AG08395 (cell line): ENCODE results near the gene HNRNPM.
"Not testable (repeated sequence)": the region's sequence is repeated elsewhere in the genome, so short reads cannot be mapped to it uniquely, and the experiment has no call there.

Experiments
- DNase-seq: peaks from one replicate; pipeline ENCODE4 v3.0.0; 2012; ENCODE audit warnings: mixed read lengths, low spot score

Gene HNRNPM

DNA sequence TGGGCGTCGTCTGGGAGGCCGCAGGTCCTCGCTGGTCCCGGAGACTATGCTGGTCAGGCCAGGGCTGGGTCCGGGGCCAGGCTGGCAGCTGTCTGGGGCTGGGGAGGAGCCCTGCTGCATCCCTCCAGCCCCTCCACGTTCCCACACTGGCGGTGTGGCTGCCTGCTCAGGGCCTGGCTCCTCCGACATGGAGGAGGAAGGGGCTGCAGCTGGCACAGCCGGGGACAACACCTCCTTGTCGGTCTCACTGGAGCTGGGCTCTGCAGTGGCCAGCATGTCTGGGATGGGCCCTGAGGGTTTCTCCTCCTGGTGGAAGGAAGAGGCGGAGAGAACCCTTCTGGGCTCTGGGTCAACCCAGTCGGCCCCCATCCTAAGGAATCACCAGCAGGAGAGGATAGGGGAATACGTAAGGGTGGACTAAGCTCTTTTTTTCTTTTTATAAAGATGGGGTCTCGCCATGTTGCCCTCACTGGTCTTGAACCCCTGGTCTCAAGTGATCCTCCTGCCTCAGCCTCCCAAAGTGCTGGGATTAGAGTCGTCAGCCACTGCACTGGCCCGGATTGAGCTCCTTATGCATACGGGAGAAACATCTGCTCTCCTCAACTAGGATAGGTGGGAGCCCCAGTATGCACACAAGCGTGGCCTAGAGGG, 68.4 kb downstream of the HNRNPM start:
- no peak for DNase-seq

DNA sequence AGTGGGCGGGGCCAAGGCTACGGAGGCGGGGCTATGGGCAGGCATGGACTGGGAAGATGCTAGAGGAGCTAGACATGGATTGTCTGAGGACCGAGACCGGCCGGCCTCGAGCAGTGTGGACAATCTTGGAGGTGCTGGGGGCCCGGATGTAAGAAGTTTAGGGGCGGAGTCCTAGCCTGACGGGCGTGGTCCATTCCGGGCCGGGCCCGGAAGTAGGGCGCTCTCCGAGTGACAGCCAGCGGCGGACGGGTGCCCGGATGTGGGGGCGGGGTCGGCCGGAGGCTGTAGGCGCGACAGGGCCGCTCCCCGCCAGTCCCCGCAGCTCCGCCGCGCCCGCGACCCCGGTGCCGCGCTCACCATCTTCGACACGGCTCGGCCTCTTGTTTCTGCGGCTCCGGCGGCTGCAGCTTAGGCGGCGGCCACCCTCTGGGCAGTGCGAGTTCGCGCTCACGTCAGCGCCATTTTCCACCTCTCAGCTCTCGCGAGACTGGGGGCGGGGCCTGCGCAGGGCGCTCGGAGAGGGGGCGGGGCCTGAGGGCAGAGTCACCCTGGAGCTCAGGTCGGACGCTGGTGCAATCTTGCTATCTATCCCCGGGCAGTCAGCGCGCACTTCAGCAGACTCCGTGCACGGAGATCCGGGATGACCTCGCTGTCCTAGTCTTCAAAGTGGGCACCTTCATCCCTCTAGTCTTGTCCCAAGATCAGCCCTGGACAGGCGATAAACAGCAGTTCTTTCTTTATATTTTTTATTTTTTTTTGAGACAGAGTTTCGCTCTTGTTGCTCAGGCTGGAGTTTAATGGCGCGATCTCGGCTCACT, 69.1 kb downstream of the HNRNPM start, which contains the start of gene ZNF414:
ZNF414 (minus strand) TSS at position 481 of the 818 bp plus-strand sequence; CDS start at position 360, 121 bp downstream.
- peak; percentile 98 for DNase-seq

DNA sequence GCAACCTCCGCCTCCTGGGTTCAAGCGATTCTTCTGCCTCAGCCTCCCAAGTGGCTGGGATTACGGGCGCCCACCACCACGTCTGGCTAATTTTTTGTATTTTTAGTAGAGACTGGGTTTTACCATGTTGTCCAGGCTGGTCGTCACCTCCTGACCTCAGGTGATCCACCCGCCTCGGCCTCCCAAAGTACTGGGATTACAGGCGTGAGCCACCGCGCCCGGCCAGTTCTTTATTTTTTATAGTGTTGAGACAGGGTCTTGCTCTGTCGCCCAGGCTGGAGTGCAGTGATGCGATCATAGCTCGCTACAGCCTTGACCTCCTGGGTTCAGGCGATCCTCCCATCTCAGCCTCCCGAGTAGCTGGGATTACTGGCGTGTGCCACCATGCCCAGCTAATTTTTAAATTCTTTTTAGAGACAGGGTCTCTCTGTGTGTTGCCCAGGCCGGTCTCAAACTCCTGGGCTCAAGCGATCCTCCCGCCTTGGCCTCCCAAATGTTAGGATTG, 69.8 kb downstream of the HNRNPM start:
- DNase-seq: not testable (repeated sequence)

DNA sequence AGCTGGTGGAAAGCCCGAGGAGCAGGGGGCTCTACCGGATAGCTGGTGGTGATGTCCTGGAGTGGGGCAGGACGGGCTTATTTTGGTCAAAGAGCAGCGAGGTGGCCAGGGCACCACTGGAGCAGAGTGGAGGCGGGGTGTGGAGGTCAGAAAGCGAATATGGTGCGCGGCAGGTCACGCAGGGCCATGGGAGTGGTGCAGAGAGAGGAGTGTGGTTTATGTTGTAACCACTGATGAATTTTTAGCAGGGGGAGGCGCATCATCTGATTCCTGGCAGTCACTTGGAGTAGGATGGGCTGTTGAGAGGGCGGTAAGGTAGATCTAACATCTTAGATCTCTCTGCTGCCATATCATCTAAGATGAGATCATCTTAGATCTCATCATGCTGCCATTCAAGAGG, 70.5 kb downstream of the HNRNPM start:
- no peak for DNase-seq

DNA sequence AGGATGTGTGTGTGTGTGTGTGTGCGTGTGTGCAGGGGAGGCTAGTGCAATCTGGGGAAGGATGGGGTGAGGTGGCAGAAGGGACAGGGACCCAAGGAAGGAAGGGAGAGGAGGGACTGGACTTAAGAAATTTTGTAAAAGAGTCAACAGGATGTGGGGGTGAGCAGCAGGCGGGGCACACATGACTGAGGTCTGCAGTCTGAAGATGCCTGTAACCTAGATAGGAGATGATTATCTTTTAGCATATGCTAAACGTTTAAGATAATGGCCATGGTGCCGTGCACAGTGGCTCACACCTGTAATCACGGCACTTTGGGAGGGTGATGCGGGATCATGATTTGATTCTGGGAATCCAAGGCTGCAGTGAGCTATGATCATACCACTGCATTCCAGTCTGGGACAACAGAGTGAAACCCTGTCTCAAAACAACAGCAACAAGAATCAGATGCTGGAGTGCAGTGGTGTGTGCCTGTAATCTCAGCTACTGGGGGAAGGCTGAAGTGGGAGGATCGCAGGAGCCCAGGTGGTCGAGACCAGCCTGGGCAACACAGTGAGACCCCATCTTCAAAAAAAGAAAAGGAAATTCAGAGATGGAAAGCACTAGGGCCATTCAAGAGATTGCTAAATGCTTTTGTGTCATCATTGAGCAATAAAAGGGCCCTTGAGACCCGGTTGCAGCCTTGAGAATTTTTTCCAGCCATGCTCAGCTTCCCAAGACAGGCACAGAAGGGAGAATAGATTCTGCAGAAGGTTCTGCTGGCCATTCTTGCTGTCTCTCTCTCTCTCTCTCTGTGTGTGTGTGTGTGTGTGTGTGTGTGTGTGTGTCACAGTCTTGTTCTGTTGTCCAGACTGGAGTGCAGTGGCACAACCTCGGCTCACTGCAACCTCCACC, 73.0 kb downstream of the HNRNPM start:
- peak; percentile 39 for DNase-seq

DNA sequence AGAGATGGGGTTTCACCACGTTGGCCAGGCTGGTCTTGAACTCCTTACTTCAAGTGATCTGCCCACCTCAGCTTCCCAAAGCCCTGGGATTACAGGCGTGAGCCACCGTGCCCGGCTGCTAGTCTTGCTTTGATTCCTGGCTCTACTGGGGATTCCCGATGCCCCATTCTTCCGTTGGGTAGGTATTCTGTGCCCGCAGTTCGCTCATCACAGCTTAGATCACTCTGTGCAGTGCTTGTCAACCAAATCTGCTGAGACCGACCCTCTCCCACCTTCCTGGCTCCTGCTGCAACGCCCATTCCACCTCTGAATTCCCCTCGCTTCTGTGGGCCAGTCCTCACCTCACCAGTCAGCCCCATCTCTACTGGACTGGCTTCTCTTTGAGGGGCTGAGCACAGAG, 73.8 kb downstream of the HNRNPM start:
- DNase-seq: no peak

DNA sequence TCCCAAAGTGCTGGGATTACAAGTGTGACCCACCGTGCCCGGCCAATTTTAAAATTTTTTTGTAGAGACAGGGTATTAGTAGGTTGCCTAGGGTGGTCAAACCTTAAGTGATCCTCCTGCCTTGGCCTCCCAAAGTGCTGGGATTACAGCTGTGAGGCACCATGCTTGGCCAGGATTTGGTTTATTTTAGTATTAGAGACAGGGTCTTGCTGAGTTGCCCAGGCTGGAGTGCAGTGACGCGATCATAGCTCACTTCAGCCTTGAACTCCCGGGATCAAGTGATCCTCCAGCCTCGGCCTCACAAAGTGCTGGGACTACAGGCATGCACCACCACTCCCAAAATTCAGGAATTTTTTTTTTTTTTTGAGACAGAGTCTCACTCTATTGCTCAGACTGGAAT, 74.6 kb downstream of the HNRNPM start:
- DNase-seq: no peak

DNA sequence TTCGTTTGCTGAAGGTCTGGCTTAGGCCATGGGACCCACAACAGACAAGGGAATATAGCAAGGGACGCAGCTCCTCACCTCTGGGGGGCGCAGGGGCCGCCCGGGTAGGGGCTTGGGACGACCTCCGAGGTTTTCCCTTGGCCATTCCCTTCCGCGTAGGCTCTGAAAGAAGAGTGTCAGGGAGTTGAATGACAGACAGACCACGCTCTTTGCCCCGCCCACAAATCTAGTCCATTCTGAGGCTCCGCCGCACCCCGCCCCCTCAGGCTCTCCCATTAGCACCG, 80.6 kb downstream of the HNRNPM start:
- DNase-seq: no peak

DNA sequence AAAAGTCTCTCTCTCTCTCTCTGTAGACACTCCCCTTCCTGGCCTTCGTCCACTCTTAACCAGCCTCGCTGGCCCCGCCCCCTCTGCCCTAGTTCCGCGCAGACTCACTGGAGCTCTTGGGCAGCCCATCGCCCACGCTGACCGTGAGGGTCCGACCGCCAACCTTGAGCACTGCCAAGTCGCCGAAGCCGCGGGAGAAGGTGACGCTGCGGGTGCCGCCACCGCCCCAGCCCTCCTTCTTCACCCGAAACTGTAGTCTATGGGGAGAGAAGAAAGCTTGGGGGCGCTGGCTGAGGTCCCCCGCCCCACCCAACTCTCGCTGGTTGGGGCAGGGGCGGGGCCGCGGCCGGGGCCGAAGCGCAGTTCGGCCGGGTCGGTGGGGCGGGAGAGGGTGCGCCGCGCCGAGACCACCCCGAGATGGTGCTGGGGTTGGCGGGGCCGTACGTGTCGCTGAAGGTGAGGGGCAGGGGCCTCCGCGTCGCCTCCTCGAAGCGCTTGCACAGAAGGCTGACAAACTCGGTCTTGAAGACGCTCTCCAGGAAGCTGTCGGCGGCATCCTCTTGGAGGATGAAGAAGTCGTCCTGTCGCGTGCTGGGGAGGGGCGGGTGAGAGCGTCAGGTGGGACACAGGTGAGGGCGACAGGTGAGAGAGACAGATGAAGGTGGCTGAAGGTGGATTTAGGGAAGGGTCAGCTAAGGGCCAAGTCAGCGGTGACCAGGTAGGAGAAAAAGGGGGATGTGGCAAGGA, 81.7 kb downstream of the HNRNPM start:
- DNase-seq: peak; percentile 93

DNA sequence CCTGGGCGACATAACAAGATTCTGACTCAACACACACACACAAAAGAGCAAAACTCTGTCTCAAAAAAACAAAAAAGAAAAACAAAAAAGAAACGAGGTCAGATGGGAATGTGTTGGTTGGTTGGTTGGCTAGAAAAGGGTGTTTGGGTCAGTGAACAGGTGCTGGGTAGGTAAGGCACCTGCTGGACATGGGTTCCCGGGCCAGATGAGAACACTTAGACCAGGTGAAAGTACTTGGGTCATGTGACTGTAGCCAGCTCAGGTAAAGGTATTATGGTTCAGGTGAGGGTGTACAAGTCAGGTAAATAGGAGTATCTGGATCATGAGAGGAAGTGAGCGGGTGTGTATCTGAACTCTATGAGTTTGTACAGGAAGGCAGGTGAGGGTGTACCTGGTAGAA, 83.7 kb downstream of the HNRNPM start:
- no peak for DNase-seq

DNA sequence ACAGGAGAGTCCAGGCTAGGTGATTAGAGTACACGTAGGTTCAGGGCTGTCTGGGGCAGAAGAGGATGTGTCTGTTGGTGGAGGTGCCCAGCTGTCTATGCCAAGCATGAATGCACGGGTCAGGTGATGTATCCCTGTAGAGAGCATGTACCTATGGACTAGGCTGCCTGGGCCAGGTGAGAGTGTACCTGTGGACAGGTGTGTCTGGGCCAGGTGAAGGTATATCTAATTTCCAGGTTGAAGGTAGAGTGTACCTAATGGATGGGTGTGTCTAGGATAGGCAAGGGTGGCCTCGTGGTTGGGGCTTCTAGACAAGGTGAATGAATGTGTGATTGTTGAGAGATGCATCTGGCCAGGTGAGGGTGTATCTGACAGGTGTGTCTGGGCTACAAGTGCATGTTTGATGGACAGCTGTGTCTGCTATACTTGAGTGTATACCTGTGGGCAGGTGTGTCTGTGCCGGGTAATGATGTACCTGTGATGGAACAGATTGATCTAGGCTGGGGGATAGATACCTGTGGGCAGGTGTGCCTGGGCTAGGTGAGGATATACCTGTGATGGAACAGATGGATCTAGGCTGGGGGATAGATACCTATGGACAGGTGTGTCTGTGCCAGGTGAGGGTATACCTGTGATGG, 84.7 kb downstream of the HNRNPM start:
- no peak for DNase-seq

DNA sequence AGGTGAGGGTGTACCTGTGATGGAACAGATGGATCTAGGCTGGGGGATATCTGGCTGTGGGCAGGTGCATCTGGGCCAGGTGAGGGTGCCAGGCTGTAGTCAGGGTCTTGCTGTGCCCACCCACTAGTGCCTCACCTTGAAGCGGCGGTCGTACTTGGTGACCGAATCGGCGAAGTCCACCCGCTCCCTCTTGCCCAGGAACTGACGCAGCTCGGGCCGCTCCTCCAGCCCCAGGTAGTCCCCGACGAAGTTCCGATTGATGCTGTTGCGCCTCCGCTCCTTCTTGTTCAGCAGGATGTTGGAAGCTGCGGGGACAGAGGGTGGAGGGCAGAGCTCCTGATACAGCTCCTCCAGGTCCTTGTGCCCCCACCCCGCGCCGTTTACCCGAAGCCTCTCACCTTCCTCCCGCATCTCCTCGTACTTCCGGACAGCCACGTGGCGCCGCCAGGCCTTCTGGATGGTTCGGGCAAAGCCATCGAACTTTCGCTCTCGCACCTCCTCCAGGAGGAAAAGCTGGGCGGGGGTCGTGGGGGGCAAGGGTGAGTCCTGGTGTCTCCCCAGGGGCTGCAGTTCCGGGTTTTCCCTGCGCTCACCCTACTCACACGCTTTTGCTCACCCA, 85.4 kb downstream of the HNRNPM start:
- DNase-seq: no peak

DNA sequence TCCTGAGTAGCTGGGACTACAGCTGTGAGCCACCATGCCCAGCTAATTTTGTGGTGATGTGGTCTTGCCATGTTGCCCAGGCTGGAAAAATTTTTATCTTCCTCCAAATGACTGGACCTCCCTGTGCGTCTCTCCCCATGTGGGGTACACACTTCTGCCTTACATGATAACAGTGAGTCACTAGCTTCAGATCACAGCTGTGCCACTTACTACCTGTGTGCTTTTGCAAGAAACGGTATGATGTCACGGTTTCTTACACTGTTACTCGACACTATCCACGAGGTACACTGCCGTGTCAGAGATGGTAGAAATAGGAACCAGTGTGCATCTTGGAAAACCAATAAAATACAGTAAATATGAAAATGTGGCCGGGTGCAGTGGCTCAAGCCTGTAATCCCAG, 86.7 kb downstream of the HNRNPM start:
- DNase-seq: no peak

DNA sequence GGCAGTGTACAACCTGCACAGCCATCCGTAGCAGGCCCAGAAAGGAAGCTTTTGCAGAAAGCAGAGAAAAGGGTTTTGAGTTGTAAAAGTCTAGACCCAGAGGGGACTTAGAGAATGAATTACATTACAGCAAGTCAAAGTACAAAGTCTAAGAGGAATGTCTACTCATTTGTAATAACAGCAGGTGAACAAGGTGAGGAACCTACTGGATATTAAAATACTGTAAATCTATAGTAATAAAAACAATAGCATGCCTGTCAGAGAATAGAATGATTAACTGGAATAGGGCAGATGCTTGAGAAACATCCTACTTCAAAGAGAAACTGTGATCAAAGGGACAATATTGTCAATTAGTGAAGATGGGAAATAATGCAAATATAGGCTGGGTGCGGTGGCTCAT, 87.5 kb downstream of the HNRNPM start:
- DNase-seq: no peak

DNA sequence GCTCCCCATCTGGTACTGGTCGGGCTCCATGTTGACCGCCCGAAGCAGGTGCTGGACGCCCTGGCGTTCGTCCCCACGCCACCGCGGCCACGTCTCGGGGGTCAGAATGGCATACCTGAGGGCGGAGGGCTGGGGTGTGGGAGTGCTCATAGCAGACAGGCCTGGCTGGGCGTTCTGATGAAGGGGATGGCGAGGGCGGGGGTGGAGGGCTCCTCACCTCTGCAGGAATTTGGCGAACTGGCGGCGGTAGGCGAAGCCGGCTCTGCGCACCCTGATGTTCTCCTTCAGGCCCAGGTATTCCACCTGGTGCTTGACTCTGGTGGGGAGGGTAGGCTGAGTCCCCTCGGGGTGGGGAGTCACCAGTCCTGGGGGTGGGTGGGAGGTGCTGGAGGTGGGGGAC, 91.5 kb downstream of the HNRNPM start:
- no peak for DNase-seq

DNA sequence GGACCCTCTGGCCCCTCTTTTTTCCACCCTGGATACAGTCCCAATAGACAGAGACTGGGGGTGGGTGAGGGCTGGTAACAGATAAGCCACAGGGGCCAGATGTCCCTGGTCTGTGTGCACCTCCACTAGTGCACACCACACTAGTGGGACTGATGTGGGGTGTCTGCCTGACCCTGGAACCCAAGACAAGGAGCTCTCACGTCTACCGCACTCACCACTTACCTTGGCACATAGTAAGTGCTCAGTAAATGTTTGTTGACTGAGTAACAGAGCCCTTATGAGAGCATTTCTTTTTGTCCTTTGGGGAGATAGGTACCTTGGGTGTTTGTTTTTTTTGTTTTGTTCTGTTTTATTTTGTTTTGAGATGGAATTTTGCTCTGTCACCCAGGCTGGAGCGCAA, 92.3 kb downstream of the HNRNPM start:
- no peak for DNase-seq
